AG09319 (cell line): Measurements from ENCODE around the gene PTPRD.
"Not testable (repeated sequence)": the region's sequence is repeated elsewhere in the genome, so short reads cannot be mapped to it uniquely, and the experiment has no call there.

Source experiments
- DNase-seq: peaks from one replicate; pipeline ENCODE4 v3.0.0-alpha.2; 2010; ENCODE audit warnings: low read depth; ENCODE audit errors: extremely low read depth
- TF ChIP-seq, protein P1 (sequence below): IDR thresholded peaks from 2 replicates; pipeline ENCODE4 v1.5.1; 2011; ENCODE audit warnings: low read depth, mild to moderate bottlenecking, inconsistent platforms, low read length, moderate library complexity

The PTPRD gene

DNA sequence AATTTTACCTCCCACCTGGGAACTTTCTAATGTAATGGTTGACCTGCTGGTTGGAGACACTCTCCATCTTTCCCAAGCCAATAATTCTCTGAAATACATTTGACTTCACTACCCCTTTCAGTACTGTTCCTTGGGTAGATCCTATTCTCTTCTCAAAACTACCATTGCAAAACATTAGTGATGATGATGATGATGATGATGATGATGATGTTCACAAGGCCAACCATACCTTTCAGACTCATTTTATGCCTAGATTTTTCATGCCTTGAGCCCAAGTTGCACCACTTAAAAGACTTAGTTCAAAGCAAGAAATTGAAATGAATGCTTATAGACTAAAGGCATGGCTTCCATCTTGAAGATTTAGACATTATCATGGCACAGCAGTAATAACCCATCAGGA, 1672.2 kb downstream of the PTPRD start:
- no peak for DNase-seq
- TF ChIP-seq, protein P1, sequence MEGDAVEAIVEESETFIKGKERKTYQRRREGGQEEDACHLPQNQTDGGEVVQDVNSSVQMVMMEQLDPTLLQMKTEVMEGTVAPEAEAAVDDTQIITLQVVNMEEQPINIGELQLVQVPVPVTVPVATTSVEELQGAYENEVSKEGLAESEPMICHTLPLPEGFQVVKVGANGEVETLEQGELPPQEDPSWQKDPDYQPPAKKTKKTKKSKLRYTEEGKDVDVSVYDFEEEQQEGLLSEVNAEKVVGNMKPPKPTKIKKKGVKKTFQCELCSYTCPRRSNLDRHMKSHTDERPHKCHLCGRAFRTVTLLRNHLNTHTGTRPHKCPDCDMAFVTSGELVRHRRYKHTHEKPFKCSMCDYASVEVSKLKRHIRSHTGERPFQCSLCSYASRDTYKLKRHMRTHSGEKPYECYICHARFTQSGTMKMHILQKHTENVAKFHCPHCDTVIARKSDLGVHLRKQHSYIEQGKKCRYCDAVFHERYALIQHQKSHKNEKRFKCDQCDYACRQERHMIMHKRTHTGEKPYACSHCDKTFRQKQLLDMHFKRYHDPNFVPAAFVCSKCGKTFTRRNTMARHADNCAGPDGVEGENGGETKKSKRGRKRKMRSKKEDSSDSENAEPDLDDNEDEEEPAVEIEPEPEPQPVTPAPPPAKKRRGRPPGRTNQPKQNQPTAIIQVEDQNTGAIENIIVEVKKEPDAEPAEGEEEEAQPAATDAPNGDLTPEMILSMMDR = no peak

DNA sequence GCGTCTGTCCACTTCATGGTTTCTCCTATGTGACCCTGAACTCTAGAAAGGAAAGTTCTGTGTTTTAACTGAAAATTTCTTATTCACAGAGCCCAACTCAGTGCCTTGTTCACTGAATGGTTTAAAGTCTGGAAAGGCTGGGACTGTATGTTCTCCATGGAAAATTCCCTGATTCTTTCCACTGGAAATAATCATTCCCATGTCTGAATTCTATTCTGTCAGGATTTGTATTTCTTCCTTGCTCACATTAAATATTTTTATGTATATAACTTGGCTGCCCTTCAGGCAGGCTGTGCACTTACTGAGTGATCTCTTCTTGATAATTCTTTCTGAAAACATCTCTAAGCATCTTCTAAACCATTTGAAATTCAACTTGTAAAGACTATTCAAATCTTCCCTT, 1686.3 kb downstream of the PTPRD start:
- TF ChIP-seq, protein P1 = no peak
- no peak for DNase-seq

DNA sequence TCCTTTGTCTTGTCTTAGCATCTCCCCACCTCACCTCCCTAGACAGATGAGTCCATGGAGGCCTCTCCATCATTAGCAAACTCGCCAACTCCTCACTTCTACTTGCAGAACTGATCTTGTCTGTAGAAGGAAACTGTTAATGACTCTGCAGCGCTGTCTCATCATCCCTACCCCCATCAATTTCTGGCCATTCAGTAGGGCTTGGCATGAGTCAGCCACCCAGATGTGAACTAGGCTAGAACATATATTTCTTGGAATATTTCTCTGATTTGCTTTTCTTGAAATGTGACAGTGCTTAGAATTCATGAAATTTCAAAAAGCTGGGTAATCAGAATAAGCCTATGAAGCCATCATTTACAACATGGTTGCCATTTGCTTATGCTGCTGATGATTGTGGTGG, 1688.2 kb downstream of the PTPRD start:
- no peak for DNase-seq

DNA sequence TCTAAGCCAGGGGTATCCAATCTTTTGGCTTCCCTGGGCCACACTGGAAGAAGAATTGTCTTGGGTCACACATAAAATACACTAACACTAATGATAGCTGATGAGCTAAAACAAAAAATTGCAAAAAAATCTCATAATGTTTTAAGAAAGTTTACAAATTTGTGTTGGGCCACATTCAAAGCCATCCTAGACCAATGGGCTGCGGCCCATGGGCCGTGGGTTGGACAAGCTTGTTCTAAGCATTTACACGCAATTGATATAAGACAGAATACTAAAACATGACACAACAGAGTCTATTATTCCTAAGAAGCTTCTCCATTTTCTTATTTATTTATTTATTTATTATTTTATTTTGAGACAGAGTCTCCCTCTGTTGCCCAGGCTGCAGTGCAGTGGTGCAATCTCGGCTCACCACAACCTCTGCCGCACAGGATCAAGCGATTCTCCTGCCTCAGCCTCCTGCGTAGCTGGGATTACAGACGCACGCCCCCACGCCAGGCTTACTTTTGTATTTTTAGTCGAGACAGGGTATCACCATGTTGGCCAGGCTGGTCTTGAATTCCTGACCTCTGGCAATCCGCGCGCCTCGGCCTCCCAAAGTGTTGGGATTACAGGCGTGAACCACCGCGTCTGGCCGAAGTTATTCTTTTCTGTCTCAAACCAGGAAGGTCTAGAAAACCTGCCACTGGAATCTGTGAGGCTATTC, 1692.2 kb downstream of the PTPRD start:
- not testable (repeated sequence) for DNase-seq

More for the DNA sequence above, 1688.2 kb downstream of the PTPRD start:
- TF ChIP-seq, protein P1 = no peak

DNA sequence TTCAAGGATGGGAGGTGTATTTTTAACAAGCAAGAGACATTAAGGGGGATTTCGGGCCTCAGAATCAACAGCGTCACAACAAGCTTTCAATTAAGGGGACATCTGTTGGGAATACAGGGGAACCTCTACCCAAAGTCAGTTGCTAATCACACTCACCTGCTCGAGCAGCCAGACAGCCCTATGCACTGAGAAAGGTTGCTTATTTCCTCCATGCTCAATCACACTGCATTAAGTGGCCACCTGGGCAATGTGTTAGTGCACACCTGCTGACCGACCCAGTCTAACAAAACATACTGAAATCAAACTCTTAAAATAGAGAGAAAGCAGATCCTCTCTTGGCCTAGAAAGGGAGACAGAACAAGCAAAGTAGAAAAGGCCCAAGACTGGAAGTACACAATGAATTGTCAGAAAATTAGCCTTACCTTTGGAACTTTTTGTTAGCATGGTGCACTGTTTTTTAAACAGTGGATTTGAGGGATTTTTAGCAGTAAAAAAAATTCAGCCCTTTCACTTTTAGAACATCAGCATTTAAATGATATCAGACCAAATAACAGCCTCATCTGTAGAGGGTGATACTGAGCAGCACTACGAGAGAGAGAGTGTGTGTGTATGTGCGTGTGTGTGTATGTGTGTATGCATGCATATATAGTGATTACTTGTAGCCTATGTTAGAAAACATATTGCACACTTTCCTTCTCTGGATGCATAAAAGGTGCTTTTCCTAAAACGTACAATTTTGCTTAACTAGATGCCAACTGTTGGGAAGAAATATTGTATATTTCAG, 1694.7 kb downstream of the PTPRD start:
- no peak for DNase-seq
- TF ChIP-seq, protein P1 = no peak

DNA sequence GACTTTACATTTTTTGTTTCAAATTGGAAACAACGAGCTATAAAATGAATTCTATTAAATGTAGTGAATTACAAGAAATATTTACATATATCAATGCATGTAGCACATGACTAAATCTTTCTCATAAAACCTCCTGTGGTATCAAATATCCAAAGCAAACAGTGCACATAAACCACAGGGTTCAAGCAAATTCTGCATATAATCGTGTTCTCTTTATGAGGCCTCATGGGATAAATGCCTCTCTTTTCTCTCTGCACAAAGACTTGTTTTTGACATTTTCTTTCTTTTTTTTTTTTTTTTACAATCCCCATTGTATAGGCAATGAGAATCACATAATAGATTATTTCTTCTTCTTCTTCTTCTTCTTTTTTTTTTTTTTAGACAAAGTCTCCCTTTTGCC, 1696.0 kb downstream of the PTPRD start:
- no peak for DNase-seq
- TF ChIP-seq, protein P1 = no peak

DNA sequence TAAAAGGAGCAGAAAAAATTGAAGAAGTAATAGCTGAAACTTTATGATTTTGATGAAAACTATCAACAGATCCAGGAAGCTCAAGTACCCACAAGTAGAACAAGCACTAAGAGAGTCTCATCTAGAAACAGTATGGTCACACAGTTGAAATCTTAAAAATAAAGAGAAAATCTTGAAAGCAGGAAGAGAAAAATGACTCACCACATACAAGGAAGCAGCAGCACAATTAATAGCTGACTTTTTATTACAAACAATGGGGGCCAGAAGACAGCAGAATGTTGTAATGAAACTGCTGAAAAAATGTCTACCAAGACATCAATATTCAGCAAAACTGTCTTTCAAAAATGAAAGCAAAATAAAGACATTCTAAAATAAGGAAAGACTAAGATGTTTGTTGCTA, 1704.9 kb downstream of the PTPRD start:
- DNase-seq = no peak
- TF ChIP-seq, protein P1 = no peak
